K562 (cell line): ENCODE results near the gene PMPCB. TPM values are rescaled to one million over a fixed set of nuclear protein-coding genes. Genes with fewer than 3 reads are reported as not detected.

Experiments
- ATAC-seq: fragments of 200-7000 bp; cut with Tn5 transposase; 3 replicates; pipeline ENCODE4 v1.9.1; 2020; ENCODE audit warnings: moderate library complexity
- BruUV-seq: library from RNA; stranded (reverse); fragments of 400-500 nt; replicated peaks from 2 replicates; lab custom pipeline; 2021; lab: Mats Ljungman, UMichigan
- CTCF ChIA-PET: fragments of 300-600 bp; formaldehyde crosslinking; extraction: SDS; loops from one replicate; lab custom pipeline; 2021; ENCODE audit warnings: low intra/inter-chr PET ratio; lab: Yijun Ruan, JAX
- POLR2A ChIA-PET: fragments of 300-600, 350-650 bp; sonication (Branson Sonifier 250); formaldehyde crosslinking; extraction: SDS; loops from one replicate; lab custom pipeline; 2021; ENCODE audit warnings: antibody characterized with exemption, inconsistent platforms; lab: Yijun Ruan, JAX
- DNase-seq, 4 experiments: peaks; one replicate each; pipeline versions ENCODE4 v3.0.0 to v3.0.0-alpha.2; 2011 to 2018; ENCODE audit warnings: low spot score in 3 of 4, mixed read lengths in 3 of 4; ENCODE audit errors: extremely low read depth in 1 of 4
- FAIRE-seq: peaks from 2 replicates; lab custom pipeline; 2011; peaks lifted over from hg19 to GRCh38; lab: Jason Lieb, UNC
- H2AFZ ChIP-seq: 2 replicates; pipeline ENCODE4 v1.6.0; 2011; ENCODE audit warnings: low read depth, low read length, control low read depth, inconsistent platforms
- H3K27ac ChIP-seq: fragments of 200-600 bp; 3 replicates; pipeline ENCODE4 v1.8.0; 2011; ENCODE audit warnings: low read depth, mild to moderate bottlenecking, control low read depth, inconsistent platforms, low read length, moderate library complexity, mixed read lengths; ENCODE audit errors: extremely low read depth
- H3K27me3 ChIP-seq, 2 experiments: fragments of 300-600 bp in 1 of 2; 2 replicates in 1 of 2; 3 replicates in 1 of 2; pipeline versions ENCODE4 v1.6.0 to v1.8.0; 2011; ENCODE audit warnings: inconsistent platforms in 2 of 2, low read length in 2 of 2, mild to moderate bottlenecking in 1 of 2, mixed read lengths in 1 of 2, moderate library complexity in 1 of 2; ENCODE audit not compliant: control insufficient read depth in 2 of 2, insufficient read depth in 2 of 2
- H3K36me3 ChIP-seq: fragments of 300-600 bp; 3 replicates; pipeline ENCODE4 v1.8.0; 2011; ENCODE audit warnings: mild to moderate bottlenecking, low read length, inconsistent platforms; ENCODE audit not compliant: control insufficient read depth, insufficient read depth
- H3K4me1 ChIP-seq, 2 experiments: fragments of 200-600 bp in 1 of 2; replicated peaks in 1 of 2; 2 replicates in 1 of 2; 3 replicates in 1 of 2; pipeline versions ENCODE4 v1.5.1 to v1.8.0; 2011; ENCODE audit warnings: inconsistent platforms in 2 of 2, low read length in 2 of 2, mild to moderate bottlenecking in 1 of 2, mixed read lengths in 1 of 2, moderate library complexity in 1 of 2; ENCODE audit not compliant: control insufficient read depth in 2 of 2, insufficient read depth in 2 of 2
- H3K4me2 ChIP-seq: 2 replicates; pipeline ENCODE4 v1.6.1; 2011; ENCODE audit warnings: low read length, control low read depth, inconsistent platforms, mixed read lengths; ENCODE audit not compliant: insufficient read depth
- H3K4me3 ChIP-seq: fragments of 200-600 bp; sonication (generic), shearing (Covaris generic); 2 replicates; pipeline ENCODE4 v1.5.1; 2016; ENCODE audit warnings: control low read depth, inconsistent platforms
- H3K79me2 ChIP-seq: fragments of 200-600 bp; 3 replicates; pipeline ENCODE4 v1.8.0; 2011; ENCODE audit warnings: low read length, inconsistent platforms; ENCODE audit not compliant: control insufficient read depth, insufficient read depth
- H3K9ac ChIP-seq, 2 experiments: 2 replicates each; pipeline versions ENCODE4 v1.6.0 to v1.6.1; 2011; ENCODE audit warnings: low read depth in 2 of 2, low read length in 2 of 2, control low read depth in 1 of 2, inconsistent platforms in 1 of 2, mild to moderate bottlenecking in 1 of 2, mixed read lengths in 1 of 2; ENCODE audit not compliant: insufficient read depth in 1 of 2
- H3K9me1 ChIP-seq: one replicate; pipeline ENCODE4 v1.6.0; 2011; ENCODE audit warnings: inconsistent platforms, mild to moderate bottlenecking, low read length, moderate library complexity; ENCODE audit not compliant: control insufficient read depth, insufficient read depth
- H3K9me3 ChIP-seq: replicated peaks from 2 replicates; pipeline ENCODE4 v1.5.1; 2011; ENCODE audit warnings: low read depth, low read length, inconsistent platforms; ENCODE audit not compliant: control insufficient read depth, insufficient read depth
- H4K20me1 ChIP-seq: replicated peaks from 2 replicates; pipeline ENCODE4 v1.6.1; 2011; ENCODE audit warnings: low read length, inconsistent platforms, mixed read lengths; ENCODE audit not compliant: control insufficient read depth, insufficient read depth
- ARID1B ChIP-seq: fragments of 450-650 bp; IDR thresholded peaks from 2 replicates; pipeline ENCODE4 v1.6.1; 2016; ENCODE audit warnings: antibody characterized with exemption, mild to moderate bottlenecking, inconsistent platforms
- ELF2 ChIP-seq: fragments of 250-450 bp; sonication (Bioruptor Pico); IDR thresholded peaks from 2 replicates; pipeline ENCODE4 v1.5.0; 2021; ENCODE audit warnings: mild to moderate bottlenecking
- RBBP5 ChIP-seq: fragments of 200-600 bp; sonication (generic); IDR thresholded peaks from 2 replicates; pipeline ENCODE4 v1.6.1; 2012; ENCODE audit warnings: borderline replicate concordance, mild to moderate bottlenecking, low read length, control low read depth, inconsistent platforms; ENCODE audit not compliant: insufficient read depth, poor library complexity, severe bottlenecking
- SLC30A9 ChIP-seq: fragments of 250-450 bp; sonication (Bioruptor Pico); IDR thresholded peaks from 2 replicates; pipeline ENCODE4 v1.8.0; 2022; ENCODE audit warnings: mild to moderate bottlenecking, moderate library complexity
- SMARCC2 ChIP-seq: fragments of 450-650 bp; IDR thresholded peaks from 2 replicates; pipeline ENCODE4 v1.6.1; 2017; ENCODE audit warnings: antibody characterized with exemption, moderate library complexity, mild to moderate bottlenecking, low read depth
- ZSCAN32 ChIP-seq: fragments of 450-650 bp; formaldehyde crosslinking; IDR thresholded peaks from 2 replicates; pipeline ENCODE4 v1.4.0; 2020; ENCODE audit warnings: mild to moderate bottlenecking, moderate library complexity
- WGBS: fragments of 100-300 bp; shearing (Covaris generic); methylation state at CpG from one replicate; pipeline ENCODE4 v1.1.6; 2016; ENCODE audit warnings: low coverage, mixed read lengths; ENCODE audit not compliant: insufficient coverage; ENCODE audit errors: missing lambda C conversion rate; 5-methylcytosine and 5-hydroxymethylcytosine counted together
- in situ Hi-C: fragments of 300-500 bp; cut with MboI; formaldehyde crosslinking; loops from 4 replicates; pipeline ENCODE4 v1.15.0; 2018; ENCODE audit warnings: inconsistent platforms, mixed read lengths
- intact Hi-C: fragments of 100-400 bp; cut with micrococcal nuclease; formaldehyde crosslinking; loops from 2 replicates; pipeline ENCODE4 v1.14.2; 2022
- polyA plus RNA-seq, 8 experiments: library from polyadenylated mRNA; depleted of rRNA in 4 of 8; stranded (reverse) in 5 of 8; unstranded in 3 of 8; fragments of >200 nt; fragmentation: Nextera tagmentation in 2 of 8; fragmentation: Illumina TruSeq in 1 of 8; extraction: Ambion mirVana in 2 of 8; extraction: Trizol in 1 of 8; gene quantifications; 2 replicates each; pipeline versions ENCODE4 v1.2.1 to v1.2.3, GENCODE V29; 2011 to 2014; ENCODE audit warnings: inconsistent platforms in 1 of 8, missing spikeins in 1 of 8
- total RNA-seq, 7 experiments: library from RNA; depleted of rRNA in 6 of 7; stranded (reverse); fragments of >200 nt in 6 of 7; fragmentation: Illumina TruSeq in 2 of 7; extraction: Trizol in 2 of 7; gene quantifications; 2 replicates each; pipeline versions ENCODE4 v1.2.1 to v1.2.3, GENCODE V29; 2011 to 2021; ENCODE audit warnings: low replicate concordance in 1 of 7
- TF ChIP-seq, protein P1 (sequence below): sonication (generic); formaldehyde crosslinking; IDR thresholded peaks from 2 replicates; pipeline ENCODE4 v1.8.1; 2023; ENCODE audit warnings: mild to moderate bottlenecking, missing genetic modification reagents
- TF ChIP-seq, protein P2 (sequence below): fragments of 450-650 bp; formaldehyde crosslinking; IDR thresholded peaks from 2 replicates; pipeline ENCODE4 v1.4.0; 2020; ENCODE audit warnings: mild to moderate bottlenecking, moderate library complexity
- TF ChIP-seq, protein P3 (sequence below), 2 experiments: fragments of 250-450 bp in 1 of 2; fragments of 450-650 bp in 1 of 2; sonication (Bioruptor Pico) in 1 of 2; IDR thresholded peaks; 2 replicates each; pipeline versions ENCODE4 v1.6.1 to v1.8.0; 2016 to 2021; ENCODE audit warnings: mild to moderate bottlenecking in 2 of 2, moderate library complexity in 2 of 2, missing compliant biosample characterization in 1 of 2, missing genetic modification characterization in 1 of 2

Gene PMPCB
- total and polyA plus RNA-seq, 9 of the 15 experiments (the other 6 are each of a cell fraction or from before 2014, with no cell fraction given) = 61.2 to 209 (median 105) TPM

DNA sequence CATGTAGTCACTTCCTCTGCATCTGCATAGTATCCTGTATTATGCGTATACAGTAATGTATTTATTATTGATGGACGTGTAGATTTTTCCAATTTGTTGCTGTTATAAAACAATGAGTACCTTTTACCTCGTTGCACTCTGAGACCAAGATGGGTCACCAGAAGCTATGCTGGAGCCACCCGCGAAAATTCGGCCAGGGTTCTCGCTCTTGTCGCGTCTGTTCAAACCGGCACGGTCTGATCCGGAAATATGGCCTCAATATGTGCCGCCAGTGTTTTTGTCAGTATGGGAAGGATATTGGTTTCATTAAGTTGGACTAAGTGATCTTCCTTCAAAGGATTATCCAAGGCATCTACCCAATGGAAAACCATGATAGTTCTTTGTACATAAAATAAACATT is 51.2 kb downstream of the PMPCB start:
- DNase-seq = peak in 1 of 4 experiments; percentile 36
- in situ Hi-C loops = no loop called here

DNA sequence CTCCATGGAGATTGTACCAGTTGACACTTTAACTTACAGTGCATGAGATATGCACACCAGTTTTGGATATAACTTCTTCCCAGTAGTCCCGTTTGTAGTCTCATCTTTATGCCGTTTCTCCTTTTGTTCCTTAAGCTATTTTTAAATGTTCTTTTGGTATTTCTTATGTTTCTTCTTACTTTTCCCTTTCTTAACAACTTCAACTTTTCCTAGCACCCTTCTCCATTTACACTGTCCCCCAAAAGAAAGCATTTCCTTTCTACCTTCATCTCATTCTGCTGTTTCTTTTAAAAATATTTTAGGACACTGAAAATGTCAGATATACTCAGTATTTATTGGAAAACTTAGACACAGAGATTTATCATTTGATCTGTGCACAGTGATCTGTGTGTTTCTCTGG is 51.7 kb downstream of the PMPCB start:
- no peak overlapping the region; the same call in 2 of the 3 replicates for H3K27ac ChIP-seq
- CTCF ChIA-PET = no interaction called here
- peak overlapping the region; percentile 94 for H3K4me2 ChIP-seq
- no peaks in the 10 kb centered on the region for H3K9me3 ChIP-seq
- peak overlapping the region; percentile 83 for H3K4me3 ChIP-seq
- peaks cover 44% of the 10 kb centered on the region for H3K36me3 ChIP-seq
- no TSS peak for BruUV-seq
- no peak for DNase-seq
- H4K20me1 ChIP-seq = no peaks in the 10 kb centered on the region; the same call in 1 of the 2 replicates
- H3K9me1 ChIP-seq = no peaks in the 10 kb centered on the region
- in situ Hi-C loops (no loop called here), intact Hi-C loops (loop anchor here (5.0 kb wide), 1 partner anchor 52 kb away; the partner anchor contains the start of gene PMPCB)
- WGBS = 5% methylated on average over 2 of the region's 2 CpGs
- no peaks in the 10 kb centered on the region for H3K27me3 ChIP-seq
- H3K79me2 ChIP-seq = peaks cover 87% of the 10 kb centered on the region
- ATAC-seq = no peak
- FAIRE-seq = no peak
- POLR2A ChIA-PET = interaction anchor here (1.0 to 1.4 kb wide), 2 partner anchors 16 to 46 kb away, joined by 3 to 4 read pairs; no protein-coding TSS in a partner anchor
- no peak overlapping the region for H2AFZ ChIP-seq
- H3K4me1 ChIP-seq = peaks cover 8 to 12% of the 10 kb centered on the region in 2 experiments; a peak in 3 of 5 replicates
- peak overlapping the region; percentile 82 to 99; a peak in 3 of 4 replicates for H3K9ac ChIP-seq
- TF ChIP-seq RBBP5 = no peak
- TF ChIP-seq, protein P1, sequence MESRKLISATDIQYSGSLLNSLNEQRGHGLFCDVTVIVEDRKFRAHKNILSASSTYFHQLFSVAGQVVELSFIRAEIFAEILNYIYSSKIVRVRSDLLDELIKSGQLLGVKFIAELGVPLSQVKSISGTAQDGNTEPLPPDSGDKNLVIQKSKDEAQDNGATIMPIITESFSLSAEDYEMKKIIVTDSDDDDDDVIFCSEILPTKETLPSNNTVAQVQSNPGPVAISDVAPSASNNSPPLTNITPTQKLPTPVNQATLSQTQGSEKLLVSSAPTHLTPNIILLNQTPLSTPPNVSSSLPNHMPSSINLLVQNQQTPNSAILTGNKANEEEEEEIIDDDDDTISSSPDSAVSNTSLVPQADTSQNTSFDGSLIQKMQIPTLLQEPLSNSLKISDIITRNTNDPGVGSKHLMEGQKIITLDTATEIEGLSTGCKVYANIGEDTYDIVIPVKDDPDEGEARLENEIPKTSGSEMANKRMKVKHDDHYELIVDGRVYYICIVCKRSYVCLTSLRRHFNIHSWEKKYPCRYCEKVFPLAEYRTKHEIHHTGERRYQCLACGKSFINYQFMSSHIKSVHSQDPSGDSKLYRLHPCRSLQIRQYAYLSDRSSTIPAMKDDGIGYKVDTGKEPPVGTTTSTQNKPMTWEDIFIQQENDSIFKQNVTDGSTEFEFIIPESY = no peak
- no peak for TF ChIP-seq SLC30A9 (CRISPR knock-in tag)
- TF ChIP-seq, protein P2, sequence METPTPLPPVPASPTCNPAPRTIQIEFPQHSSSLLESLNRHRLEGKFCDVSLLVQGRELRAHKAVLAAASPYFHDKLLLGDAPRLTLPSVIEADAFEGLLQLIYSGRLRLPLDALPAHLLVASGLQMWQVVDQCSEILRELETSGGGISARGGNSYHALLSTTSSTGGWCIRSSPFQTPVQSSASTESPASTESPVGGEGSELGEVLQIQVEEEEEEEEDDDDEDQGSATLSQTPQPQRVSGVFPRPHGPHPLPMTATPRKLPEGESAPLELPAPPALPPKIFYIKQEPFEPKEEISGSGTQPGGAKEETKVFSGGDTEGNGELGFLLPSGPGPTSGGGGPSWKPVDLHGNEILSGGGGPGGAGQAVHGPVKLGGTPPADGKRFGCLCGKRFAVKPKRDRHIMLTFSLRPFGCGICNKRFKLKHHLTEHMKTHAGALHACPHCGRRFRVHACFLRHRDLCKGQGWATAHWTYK (CRISPR knock-in tag) = no peak
- TF ChIP-seq SMARCC2 = peak; percentile 19; the same call in 1 of the 2 replicates
- TF ChIP-seq, protein P3, sequence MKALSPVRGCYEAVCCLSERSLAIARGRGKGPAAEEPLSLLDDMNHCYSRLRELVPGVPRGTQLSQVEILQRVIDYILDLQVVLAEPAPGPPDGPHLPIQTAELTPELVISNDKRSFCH (CRISPR knock-in tag; IDR thresholded peaks at IDR 0.05) = no peak
- TF ChIP-seq, protein P3 (tag; IDR thresholded peaks at IDR 0.05) = no peak
- TF ChIP-seq ELF2 = peak; percentile 28; the same call in 1 of the 2 replicates
- TF ChIP-seq ARID1B = 0 out of 2 replicates have a peak, but pooled peaks have one; percentile 3

More for the DNA sequence above, 51.2 kb downstream of the PMPCB start:
- Histone ChIP-seq H3K4me2 (peak overlapping the region; percentile 94), H3K79me2 (peaks cover 87% of the 10 kb centered on the region), H3K4me1 (peaks cover 8 to 12% of the 10 kb centered on the region in 2 experiments; a peak in 3 of 5 replicates), H4K20me1 (no peaks in the 10 kb centered on the region; the same call in 1 of the 2 replicates), H3K9me1 (no peaks in the 10 kb centered on the region), H3K36me3 (peaks cover 41% of the 10 kb centered on the region), H3K9me3 (no peaks in the 10 kb centered on the region), H2AFZ (no peak overlapping the region), H3K9ac (peak overlapping the region; percentile 82 to 99), H3K27me3 (no peaks in the 10 kb centered on the region), H3K4me3 (peak overlapping the region; percentile 83), H3K27ac (peak overlapping the region; percentile 96)
- ATAC-seq (peak; percentile 2; the same call in 2 of the 3 replicates), FAIRE-seq (no peak)
- WGBS = 0% methylated on average over 13 of the region's 13 CpGs
- CTCF ChIA-PET = no interaction called here
- no TSS peak for BruUV-seq
- no peak for TF ChIP-seq ZSCAN32 (CRISPR knock-in tag)
- intact Hi-C loops = loop anchor here (5.0 kb wide), 1 partner anchor 51 kb away; the partner anchor contains the start of gene PMPCB
- POLR2A ChIA-PET = interaction anchor here (0.7 to 1.4 kb wide), 5 partner anchors 8 to 45 kb away, joined by 3 to 5 read pairs (median 4); no protein-coding TSS in a partner anchor
